IPS-18c (cell line): ENCODE results near the gene MET.
"Not testable (repeated sequence)": the region's sequence is repeated elsewhere in the genome, so short reads cannot be mapped to it uniquely, and the experiment has no call there.

Experiments used
- H3K4me3 ChIP-seq: 2 replicates; pipeline ENCODE4 v1.7.0; 2013; ENCODE audit warnings: low read depth, mild to moderate bottlenecking, low read length, moderate library complexity; ENCODE audit not compliant: insufficient read depth
- H3K9me3 ChIP-seq: one replicate; pipeline ENCODE4 v1.6.1; 2013; ENCODE audit warnings: mild to moderate bottlenecking, low read length, moderate library complexity; ENCODE audit not compliant: control insufficient read depth, insufficient read depth

MET gene

GRCh38 chr7:116653204-116653603 is 18.8 kb upstream of the MET start:
- Histone ChIP-seq H3K9me3 (no peaks in the 10 kb centered on the region), H3K4me3 (no peak overlapping the region)

GRCh38 chr7:116653646-116654045 is 18.4 kb upstream of the MET start:
- Histone ChIP-seq H3K4me3 (no peak overlapping the region), H3K9me3 (no peaks in the 10 kb centered on the region)

DNA sequence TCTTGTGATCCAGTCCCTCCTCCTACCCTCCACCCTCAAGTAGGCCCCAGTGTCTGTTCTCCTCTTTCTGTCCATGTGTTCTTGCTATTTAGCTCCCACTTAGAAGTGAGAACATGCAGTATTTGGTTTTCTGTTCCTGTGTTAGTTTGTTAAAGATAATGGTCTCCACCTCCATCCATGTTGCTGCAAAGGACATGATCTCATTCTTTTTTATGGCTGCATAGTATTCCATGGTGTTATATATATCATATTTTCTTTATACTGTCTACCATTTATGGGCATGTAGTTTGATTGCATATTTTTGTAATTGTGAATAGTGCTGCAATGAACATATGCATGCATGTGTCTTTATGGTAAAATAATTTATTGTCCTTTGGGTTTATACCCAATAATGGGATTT is 12.7 kb upstream of the MET start:
- H3K9me3 ChIP-seq, H3K4me3 ChIP-seq: not testable (repeated sequence)

DNA sequence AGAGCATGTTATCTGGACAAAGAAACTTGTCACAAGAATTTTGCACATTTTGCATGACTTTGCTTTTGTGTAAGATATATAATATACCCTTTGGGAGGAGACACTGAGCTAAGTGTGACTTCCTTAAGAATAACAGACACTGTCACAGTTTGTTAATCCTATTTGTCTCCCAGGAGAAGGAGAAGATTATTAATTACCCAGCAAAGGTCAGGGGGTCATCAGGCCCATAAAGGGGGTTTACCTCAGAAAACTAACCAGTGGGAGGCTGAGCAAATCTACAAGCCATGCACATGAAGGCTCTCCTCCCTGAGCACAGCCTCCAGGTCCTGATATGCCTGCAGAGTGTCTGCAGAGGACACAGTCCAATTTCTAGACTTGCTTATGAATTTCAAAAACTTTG is 10.1 kb upstream of the MET start:
- Histone ChIP-seq H3K9me3 (no peaks in the 10 kb centered on the region), H3K4me3 (no peak overlapping the region)

- no peaks in the 10 kb centered on the region for H3K9me3 ChIP-seq
- no peak overlapping the region for H3K4me3 ChIP-seq
These were observed 8.3 kb upstream of the MET start for GRCh38 chr7:116663744-116664143.

- H3K4me3 ChIP-seq: no peak overlapping the region
- no peaks in the 10 kb centered on the region for H3K9me3 ChIP-seq
These were observed 6.5 kb upstream of the MET start for GRCh38 chr7:116665332-116665996.

DNA sequence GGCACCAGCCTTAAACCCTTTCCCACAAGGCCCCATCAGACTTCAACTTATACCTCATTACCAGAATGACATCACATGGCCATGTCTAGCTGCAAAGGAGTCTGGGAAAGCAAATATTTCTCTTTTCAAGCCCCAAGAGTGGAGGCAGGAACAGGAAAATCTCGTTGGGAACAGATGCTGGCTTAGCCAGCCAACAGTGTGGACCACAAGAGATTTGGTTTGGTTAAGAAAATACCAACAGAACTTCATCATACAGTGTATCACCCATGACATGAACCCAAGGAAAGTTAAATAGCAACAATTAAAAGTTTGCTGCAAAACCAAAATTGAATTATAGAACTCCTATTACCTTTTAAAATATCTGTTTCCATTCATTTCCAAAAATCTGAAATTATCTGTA is 2.2 kb upstream of the MET start:
- Histone ChIP-seq H3K9me3 (no peaks in the 10 kb centered on the region), H3K4me3 (no peak overlapping the region)

DNA sequence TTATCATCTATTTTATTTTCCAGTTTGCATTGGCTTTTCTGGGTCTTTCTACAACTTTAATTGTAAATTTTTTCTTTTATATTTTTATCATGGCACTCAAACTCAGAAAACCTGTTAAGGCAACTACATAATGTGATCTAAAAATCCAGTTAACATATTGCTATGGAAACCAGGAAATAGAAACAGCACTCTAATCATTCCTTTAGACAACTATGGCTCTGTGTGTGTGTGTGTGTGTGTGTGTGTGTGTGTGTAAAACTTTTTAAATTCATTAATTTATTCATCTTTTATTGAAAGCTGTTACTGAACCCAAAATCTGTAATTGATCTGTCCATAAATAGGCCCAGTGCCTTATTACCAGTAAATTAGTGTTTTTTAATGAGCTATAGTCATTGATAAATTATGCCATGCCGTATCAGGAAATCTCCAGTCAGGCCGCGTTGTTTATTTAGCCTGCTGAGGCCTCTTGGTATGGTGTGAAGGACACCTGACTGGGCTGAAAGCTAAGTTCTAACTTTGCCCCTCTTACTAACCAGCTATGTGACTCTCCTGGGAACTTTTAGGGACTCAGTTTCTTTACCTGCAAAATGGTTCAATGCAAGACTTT is 1.5 kb upstream of the MET start:
- Histone ChIP-seq H3K4me3 (no peak overlapping the region), H3K9me3 (no peaks in the 10 kb centered on the region)

GRCh38 chr7:116671111-116671510 is 885 bp upstream of the MET start:
- no peak overlapping the region for H3K4me3 ChIP-seq

DNA sequence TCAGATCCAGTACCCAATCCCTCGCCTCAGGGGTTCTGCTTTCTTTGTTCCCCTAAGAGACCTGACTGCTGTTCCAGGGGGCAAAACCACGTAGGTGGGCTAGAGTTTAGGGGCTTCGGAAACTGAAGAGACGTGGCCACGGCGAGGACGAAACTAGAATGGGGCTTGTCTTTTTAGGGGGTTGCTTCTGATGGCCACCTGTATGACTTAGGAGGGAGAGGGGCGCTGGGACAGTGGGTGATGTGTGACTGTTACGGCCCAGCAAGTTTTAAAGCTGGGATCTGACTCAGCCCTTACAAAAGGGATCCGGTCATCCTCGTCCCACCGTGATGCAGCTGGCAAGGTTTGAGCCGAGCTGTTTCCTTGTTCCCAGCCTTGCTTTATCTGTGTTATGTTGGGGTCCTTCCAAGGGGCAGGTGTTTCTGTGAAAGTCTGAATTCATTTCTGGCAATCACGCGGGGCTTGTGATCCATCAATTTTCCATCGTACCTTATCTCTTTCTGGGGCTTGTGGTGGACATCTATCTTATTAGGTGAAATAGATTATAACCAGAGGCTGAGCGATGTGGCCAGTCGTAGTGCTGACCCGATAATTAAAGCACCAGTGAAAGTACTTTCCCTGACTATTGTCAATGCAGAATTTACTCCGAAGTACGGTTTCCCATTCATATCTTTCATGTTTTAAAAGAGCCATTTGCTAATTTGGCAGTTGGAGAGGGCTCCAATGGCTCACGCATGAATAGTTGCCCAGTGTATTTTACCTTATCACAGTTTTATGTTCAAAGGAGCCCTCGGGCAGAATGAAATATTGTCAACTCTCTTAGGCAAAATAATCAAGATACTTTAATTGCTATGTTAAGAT is 830 bp downstream of the MET start:
- Histone ChIP-seq H3K9me3 (no peaks in the 10 kb centered on the region), H3K4me3 (peak overlapping the region; percentile 69)

More at GRCh38 chr7:116671111-116671510, 885 bp upstream of the MET start:
- no peaks in the 10 kb centered on the region for H3K9me3 ChIP-seq

- no peak overlapping the region for H3K4me3 ChIP-seq
- H3K9me3 ChIP-seq: no peaks in the 10 kb centered on the region
These were observed 1.5 kb downstream of the MET start for GRCh38 chr7:116673457-116673865.

- Histone ChIP-seq H3K9me3 (no peaks in the 10 kb centered on the region), H3K4me3 (no peak overlapping the region)
These were observed 2.6 kb downstream of the MET start for GRCh38 chr7:116674508-116675173.

DNA sequence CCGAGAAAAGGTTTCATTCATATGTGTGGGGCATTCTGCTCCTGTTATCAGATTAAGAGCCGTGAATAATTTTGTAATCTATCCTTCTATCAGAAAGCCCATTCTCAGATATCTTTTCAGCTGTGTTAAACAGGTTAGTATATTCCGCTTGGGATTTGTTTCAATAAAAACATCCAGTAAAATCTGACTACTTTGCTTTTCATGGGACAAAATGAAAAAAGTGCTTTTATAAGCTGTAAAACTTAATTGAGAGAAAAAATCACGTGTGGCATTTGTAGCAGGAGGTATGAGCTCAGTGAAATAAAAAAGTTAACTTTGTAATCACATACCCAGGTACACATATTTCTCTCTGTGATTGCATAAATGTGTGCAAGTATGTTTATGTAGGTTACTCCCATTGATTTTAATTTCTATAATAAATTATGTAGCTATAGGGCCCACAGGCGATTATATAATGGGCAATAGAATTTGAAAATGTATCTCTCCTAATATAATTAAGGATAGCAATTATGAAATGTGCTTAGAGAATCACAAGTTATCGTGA is 3.9 kb downstream of the MET start:
- Histone ChIP-seq H3K4me3 (no peak overlapping the region), H3K9me3 (no peaks in the 10 kb centered on the region)

- H3K4me3 ChIP-seq: no peak overlapping the region
- H3K9me3 ChIP-seq: no peaks in the 10 kb centered on the region
These were observed 6.8 kb downstream of the MET start for GRCh38 chr7:116678780-116679179.

- Histone ChIP-seq H3K9me3 (no peaks in the 10 kb centered on the region), H3K4me3 (no peak overlapping the region)
These were observed 7.5 kb downstream of the MET start for GRCh38 chr7:116679500-116679899.

GRCh38 chr7:116683786-116684185 is 11.8 kb downstream of the MET start:
- Histone ChIP-seq H3K9me3 (no peaks in the 10 kb centered on the region), H3K4me3 (no peak overlapping the region)

DNA sequence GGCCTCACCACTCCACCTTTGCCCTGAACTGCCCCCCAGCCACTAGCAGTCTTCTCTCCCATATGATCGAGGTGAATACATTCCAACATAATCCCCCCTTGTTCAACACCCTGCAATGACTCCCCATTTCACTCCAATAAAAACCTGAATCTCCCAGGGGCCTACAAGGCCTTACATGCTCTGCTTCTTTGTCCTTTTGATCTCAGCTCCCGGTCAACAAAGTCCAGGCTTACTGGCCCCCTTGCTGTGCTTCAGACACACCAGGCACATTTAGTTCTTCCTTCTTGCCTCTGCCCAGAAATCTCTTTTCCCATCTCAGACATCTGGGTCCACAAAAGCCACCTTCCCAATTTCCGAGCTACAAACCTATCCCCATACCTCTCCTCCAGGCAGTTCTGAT is 14.0 kb downstream of the MET start:
- Histone ChIP-seq H3K9me3 (no peaks in the 10 kb centered on the region), H3K4me3 (no peak overlapping the region)
